Measurements from ENCODE around the gene UGT8.

Gene UGT8

DNA sequence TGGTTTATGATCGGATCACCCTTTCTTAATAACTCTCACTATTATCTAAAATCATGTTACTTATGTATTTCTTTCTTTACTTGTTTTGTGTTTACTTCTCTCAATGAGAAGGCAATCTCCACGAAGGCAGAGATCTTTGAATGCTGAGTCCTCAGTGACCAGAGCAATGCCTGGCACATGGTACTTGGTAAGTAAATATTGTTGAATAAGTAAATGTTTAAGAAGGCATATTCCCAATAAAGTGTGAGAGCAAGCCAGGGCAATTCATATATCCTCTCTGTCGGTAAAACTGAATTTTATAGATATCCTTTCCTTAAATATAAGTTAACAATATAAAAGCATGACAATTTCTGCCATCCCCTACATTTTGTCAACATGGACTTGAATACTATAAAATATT is 94.4 kb downstream of the UGT8 start:
- no peak for DNase-seq

DNA sequence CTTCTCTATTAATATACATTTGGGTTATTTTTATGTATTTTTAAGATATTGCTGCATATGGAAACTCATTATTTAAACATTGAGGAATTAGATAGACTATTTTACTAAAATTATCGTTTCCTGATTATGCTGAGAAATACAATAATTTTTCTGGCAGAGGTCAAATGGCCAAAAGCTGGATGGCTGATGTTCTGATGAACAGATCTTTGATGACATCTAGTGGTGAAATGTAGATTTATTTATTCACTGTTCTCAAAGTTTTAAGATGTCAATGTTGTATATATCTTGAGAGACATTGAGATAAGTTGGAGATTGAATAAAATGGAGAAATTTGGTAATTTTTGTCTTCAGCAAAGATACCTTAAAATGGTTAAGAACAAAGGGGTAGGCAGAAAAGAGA is 96.2 kb downstream of the UGT8 start:
- peak; percentile 49 for DNase-seq

DNA sequence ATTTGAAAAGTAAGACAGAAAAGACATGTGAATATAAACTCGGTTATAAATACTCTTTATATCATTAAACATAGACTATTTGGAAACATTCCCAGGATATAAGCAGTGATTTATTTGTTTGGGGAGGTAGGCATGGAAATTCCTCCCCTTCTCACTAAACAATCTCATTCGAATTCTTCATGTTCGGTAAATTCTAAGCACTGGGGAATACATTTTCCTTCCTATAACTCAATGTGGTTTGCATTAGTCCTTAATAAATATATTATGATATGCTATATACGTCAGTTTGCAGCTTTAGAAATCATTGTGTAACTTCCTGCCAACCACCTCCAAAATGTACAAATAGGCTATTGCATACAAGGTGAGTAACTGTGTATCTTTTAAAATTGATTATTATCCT is 99.6 kb downstream of the UGT8 start:
- DNase-seq: no peak

DNA sequence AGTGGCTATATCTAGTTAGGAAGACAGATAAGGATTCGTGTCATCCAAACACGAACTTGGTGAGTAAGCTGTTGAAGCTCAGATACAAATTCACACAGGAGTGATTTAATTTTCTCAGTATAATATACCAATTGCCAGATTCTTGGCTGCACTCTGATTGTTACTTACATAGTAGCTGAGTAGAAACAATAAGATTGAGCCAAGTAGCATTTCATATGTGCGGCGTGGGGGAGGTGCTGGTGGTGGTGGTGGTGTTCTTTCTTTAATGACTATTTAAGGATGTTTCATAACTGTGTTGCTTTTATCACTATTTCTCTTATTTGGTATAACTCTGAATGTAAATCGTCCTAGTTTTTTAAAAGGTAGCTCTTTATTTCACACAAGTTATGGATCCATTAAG is 102.9 kb downstream of the UGT8 start:
- DNase-seq: no peak

DNA sequence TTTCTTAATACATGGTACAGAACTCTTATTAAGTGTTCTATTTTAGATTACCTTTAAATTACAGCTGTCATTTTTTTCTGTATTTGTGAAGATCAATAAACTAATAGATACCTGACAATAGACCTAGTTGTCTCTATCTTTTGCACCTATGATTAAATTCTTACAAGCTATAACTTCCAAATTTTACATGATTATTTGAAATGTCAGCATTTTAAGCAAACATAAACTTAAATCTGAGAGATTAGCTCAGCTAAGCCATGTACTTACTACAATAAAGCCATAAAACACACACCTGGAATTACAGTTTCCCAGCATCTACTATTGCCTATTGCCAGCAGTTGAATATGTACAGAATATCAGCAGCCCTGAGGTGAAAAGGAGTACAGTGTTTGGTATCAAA is 118.8 kb downstream of the UGT8 start:
- no peak for DNase-seq

DNA sequence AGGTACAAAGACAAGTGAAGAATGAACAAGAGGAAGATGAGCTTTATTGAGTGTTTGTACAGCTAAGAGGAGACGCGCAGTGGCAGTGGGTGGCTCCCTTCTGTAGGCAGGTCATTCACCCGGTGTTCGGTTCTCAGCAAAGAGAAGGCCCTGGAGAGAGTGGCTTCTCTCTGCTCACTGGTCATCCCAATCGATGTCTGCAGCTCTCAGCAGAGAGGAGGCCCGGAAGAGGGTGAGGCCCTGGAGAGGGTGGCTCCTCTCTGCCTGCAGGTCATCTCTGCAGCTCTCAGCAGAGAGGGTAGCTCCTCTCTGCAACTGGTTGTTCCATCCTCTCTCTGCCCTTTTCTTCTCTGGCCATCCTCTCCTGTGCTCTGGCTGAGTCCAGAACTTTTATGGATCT is 126.5 kb downstream of the UGT8 start:
- no peak for DNase-seq

DNA sequence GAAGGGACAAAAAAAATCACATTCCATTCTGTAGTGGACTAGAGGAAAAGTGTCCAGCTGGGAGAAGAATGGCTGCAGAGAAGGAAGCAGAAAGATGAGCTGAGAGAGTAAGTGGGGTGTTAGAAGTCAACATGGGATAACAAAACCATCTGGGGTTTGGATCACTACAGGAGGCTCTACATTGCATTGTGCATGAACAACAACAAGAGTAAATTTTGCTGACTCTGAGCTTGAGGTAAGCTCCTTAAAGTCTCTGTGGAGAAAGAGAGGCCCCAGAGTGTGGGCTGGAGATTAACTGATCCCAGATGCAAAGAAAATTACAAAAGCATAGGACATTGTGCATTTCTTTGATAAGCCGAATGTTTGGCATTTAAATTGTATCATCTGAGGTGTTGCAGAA is 128.9 kb downstream of the UGT8 start:
- no peak for DNase-seq
